Activated T-cell treated with anti-CD3 and anti-CD28 coated beads for 1 hour (primary cell): ENCODE data around the gene CNPY1.

ENCODE experiments used
- DNase-seq: peaks from one replicate; pipeline ENCODE4 v3.0.0-alpha.2; 2020; ENCODE audit warnings: low read depth

CNPY1 gene

DNA sequence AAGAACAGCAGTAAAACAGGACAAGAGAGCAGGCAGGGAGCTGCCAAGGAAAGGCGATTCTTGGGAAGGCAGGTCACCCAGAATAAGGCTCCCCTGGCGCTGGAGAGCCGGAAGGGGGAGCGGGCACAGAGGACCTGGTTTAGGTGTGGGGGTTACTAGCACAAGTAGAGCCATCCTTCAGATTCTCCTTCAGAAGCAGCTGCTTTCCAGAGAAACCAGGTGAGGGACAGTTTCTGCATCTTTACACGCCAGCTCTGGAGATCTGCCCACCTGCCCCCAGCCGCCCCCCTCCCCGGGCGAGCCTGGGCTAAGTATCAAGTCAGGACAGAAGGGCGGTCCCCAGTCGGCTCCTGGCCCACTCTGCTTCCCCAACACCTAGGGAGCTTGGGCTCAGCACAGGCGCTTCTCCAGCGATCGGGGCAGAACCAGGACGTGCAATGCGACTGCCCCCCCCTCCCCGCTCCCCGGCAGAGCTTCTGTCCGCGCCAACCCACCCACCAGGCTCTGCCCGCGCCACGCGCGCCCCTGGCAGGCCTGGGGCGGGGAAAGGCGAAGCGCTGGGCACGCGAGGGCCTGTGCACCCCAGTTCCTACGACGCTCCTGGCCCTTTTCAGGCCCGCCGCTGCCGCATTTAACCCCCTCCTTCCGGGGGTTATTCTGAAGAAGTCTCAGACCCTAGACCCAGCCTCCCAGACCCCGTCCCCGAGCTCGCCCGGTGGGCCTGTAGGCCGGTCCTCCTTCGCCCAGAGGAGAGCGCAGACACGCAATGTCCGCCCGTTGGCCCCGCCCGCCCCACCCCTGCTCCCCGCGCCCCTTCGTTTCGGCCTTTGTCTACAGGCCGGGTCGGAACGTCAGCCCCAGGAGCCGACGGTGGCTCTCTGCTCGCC is 92.8 kb downstream of the CNPY1 start:
- no peak for DNase-seq

DNA sequence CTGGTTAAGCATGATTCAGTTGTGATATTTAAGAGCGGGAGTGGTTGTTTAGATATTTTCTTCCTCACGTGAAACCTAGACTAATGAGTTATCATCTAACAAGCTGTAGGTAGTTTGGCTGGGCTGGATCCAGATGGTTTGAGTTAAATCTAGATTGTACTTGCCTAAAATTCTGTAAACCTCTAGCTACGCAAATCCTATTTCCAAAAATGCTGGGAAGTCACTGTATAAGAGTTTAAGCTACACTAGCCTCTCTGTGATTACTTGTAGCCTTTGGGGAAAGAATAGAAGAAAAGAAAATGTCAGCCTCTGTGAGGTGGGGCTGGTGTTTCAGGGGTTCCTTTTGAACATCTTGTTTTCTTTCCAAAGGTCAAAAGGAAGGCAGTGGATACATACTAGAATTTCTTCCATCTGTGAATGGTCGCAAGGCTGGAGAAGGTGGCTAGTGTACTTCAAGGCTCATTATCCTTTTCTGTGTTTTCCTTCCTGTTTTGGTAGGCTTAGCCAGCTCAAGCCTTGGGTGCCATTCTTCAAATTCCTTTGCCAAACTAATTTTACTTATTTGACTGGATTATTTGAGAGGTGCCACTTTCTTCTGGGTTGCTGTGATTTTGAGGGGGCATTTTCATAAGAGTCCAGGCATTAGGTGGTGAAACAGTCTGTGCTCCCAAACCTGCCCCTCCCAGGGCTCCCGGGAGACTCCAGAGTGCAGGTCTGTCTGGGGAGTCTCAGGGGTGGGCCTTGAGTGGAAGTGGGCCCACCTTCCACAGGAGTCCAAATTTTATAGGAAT is 93.7 kb downstream of the CNPY1 start:
- DNase-seq, result no peak

GRCh38 chr7:155451840-155452239 is 94.5 kb downstream of the CNPY1 start:
- DNase-seq, result no peak
